ENCODE results near the gene PCSK1. TPM values are rescaled to one million over a fixed set of nuclear protein-coding genes. Genes with fewer than 3 reads are reported as not detected.
A peak's percentile ranks its signal among the peaks of the same experiment; 100 is the strongest.
"Not testable (repeated sequence)": the region's sequence is repeated elsewhere in the genome, so short reads cannot be mapped to it uniquely, and the experiment has no call there.

The PCSK1 gene
- polyA plus RNA-seq, 3 donors: 0.18 to 0.25 (median 0.23) TPM

- no peak for DNase-seq
These were observed 59.7 kb downstream of the PCSK1 start for GRCh38 chr5:96373381-96373733.

GRCh38 chr5:96372726-96373380, 60.2 kb downstream of the PCSK1 start:
- DNase-seq: no peak

- no peak for DNase-seq
These were observed 62.1 kb downstream of the PCSK1 start for GRCh38 chr5:96370976-96371375.

GRCh38 chr5:96367337-96367736, 65.7 kb downstream of the PCSK1 start:
- DNase-seq: not testable (repeated sequence)

GRCh38 chr5:96354237-96354636, 78.8 kb downstream of the PCSK1 start:
- DNase-seq: no peak

- no peak for DNase-seq
These were observed 79.8 kb downstream of the PCSK1 start for GRCh38 chr5:96353220-96353619.

- no peak for DNase-seq
These were observed 82.4 kb downstream of the PCSK1 start for GRCh38 chr5:96350678-96351077.

GRCh38 chr5:96348536-96348935, 84.5 kb downstream of the PCSK1 start:
- DNase-seq: no peak

GRCh38 chr5:96347502-96348292, 85.4 kb downstream of the PCSK1 start:
- no peak for DNase-seq

- DNase-seq: peak; percentile 19
These were observed 88.1 kb downstream of the PCSK1 start for GRCh38 chr5:96344678-96345577.

GRCh38 chr5:96343094-96343493, 90.0 kb downstream of the PCSK1 start:
- DNase-seq: no peak

GRCh38 chr5:96342581-96342980, 90.5 kb downstream of the PCSK1 start:
- DNase-seq: no peak

Other genes starting within 250 kb of the PCSK1 start
- 100 to 1,000 TPM; 129 to 165 (median 134) TPM for gene CAST, start 229.1 kb upstream of the PCSK1 start, polyA plus RNA-seq (ENCODE audit: insufficient read length in 3 of 3)